CD4-positive, alpha-beta T cell treated with Interleukin-4 for 4 hours (primary cell): ENCODE measurements around the gene GPI.
"Not testable (repeated sequence)": the region's sequence is repeated elsewhere in the genome, so short reads cannot be mapped to it uniquely, and the experiment has no call there.

ENCODE experiments used
- DNase-seq: peaks from one replicate; pipeline ENCODE4 v3.0.0-alpha.2; 2020

Gene GPI

GRCh38 chr19:34343751-34344150 lies 21.2 kb upstream of the GPI start:
- DNase-seq: no peak

GRCh38 chr19:34345947-34346351 lies 19.0 kb upstream of the GPI start:
- peak; percentile 64 for DNase-seq

- DNase-seq: no peak
Measured at GRCh38 chr19:34347561-34348165, 17.3 kb upstream of the GPI start.

- no peak for DNase-seq
Measured at GRCh38 chr19:34348899-34349487, 16.0 kb upstream of the GPI start.

GRCh38 chr19:34350161-34350561 lies 14.8 kb upstream of the GPI start:
- DNase-seq: peak; percentile 89

GRCh38 chr19:34351382-34351826 lies 13.6 kb upstream of the GPI start:
- no peak for DNase-seq

GRCh38 chr19:34353546-34353945 lies 11.4 kb upstream of the GPI start:
- no peak for DNase-seq

- DNase-seq: no peak
Measured at GRCh38 chr19:34355201-34355600, 9.8 kb upstream of the GPI start.

GRCh38 chr19:34356875-34357274 lies 8.1 kb upstream of the GPI start:
- no peak for DNase-seq

- DNase-seq: no peak
Measured at GRCh38 chr19:34357431-34357830, 7.6 kb upstream of the GPI start.

GRCh38 chr19:34359140-34359953 lies 5.6 kb upstream of the GPI start:
- DNase-seq: peak; percentile 98

- DNase-seq: no peak
Measured at GRCh38 chr19:34359954-34360315, 5.1 kb upstream of the GPI start.

- DNase-seq: no peak
Measured at GRCh38 chr19:34360354-34360909, 4.6 kb upstream of the GPI start.

GRCh38 chr19:34362679-34363069 lies 2.3 kb upstream of the GPI start:
- DNase-seq: no peak

GRCh38 chr19:34363094-34363493 lies 1.9 kb upstream of the GPI start:
- DNase-seq: no peak

- DNase-seq: no peak
Measured at GRCh38 chr19:34363930-34364329, 1.1 kb upstream of the GPI start.

- DNase-seq: no peak
Measured at GRCh38 chr19:34364462-34364829, 550 bp upstream of the GPI start.

GRCh38 chr19:34365463-34366401 lies 736 bp downstream of the GPI start:
- no peak for DNase-seq

- no peak for DNase-seq
Measured at GRCh38 chr19:34366738-34367623, 2.0 kb downstream of the GPI start.

GRCh38 chr19:34367624-34367957 lies 2.6 kb downstream of the GPI start:
- no peak for DNase-seq

- DNase-seq: no peak
Measured at GRCh38 chr19:34368338-34368737, 3.3 kb downstream of the GPI start.

- not testable (repeated sequence) for DNase-seq
Measured at GRCh38 chr19:34369166-34369565, 4.2 kb downstream of the GPI start.
